HEK293T (cell line): ENCODE data around the gene GPAT3.

Experiments
- BHLHE40 ChIP-seq: fragments of 450-650 bp; IDR thresholded peaks from 2 replicates; pipeline ENCODE4 v1.6.1; 2016; ENCODE audit warnings: mild to moderate bottlenecking, moderate library complexity, borderline replicate concordance
- ELF4 ChIP-seq: fragments of 450-650 bp; IDR thresholded peaks from 2 replicates; pipeline ENCODE4 v1.6.1; 2017; ENCODE audit warnings: antibody characterized with exemption
- FOXA1 ChIP-seq: fragments of 450-650 bp; IDR thresholded peaks from 2 replicates; pipeline ENCODE4 v1.6.1; 2016; ENCODE audit warnings: mild to moderate bottlenecking
- FOXK2 ChIP-seq: fragments of 450-650 bp; IDR thresholded peaks from 2 replicates; pipeline ENCODE4 v1.6.1; 2016; ENCODE audit warnings: mild to moderate bottlenecking
- HDGF ChIP-seq: fragments of 450-650 bp; IDR thresholded peaks from 2 replicates; pipeline ENCODE4 v1.6.1; 2017; ENCODE audit warnings: antibody characterized with exemption, borderline replicate concordance
- L3MBTL2 ChIP-seq: fragments of 450-650 bp; conservative IDR thresholded peaks from 2 replicates; pipeline ENCODE4 v1.6.1; 2016; ENCODE audit warnings: mild to moderate bottlenecking
- NFRKB ChIP-seq: fragments of 450-650 bp; IDR thresholded peaks from 2 replicates; pipeline ENCODE4 v1.6.1; 2016; ENCODE audit warnings: mild to moderate bottlenecking, moderate library complexity
- SP1 ChIP-seq: fragments of 450-650 bp; IDR thresholded peaks from 2 replicates; pipeline ENCODE4 v1.6.1; 2017
- TF ChIP-seq, protein P1 (sequence below): fragments of 450-650 bp; IDR thresholded peaks from 2 replicates; pipeline ENCODE4 v1.6.1; 2016

DNA sequence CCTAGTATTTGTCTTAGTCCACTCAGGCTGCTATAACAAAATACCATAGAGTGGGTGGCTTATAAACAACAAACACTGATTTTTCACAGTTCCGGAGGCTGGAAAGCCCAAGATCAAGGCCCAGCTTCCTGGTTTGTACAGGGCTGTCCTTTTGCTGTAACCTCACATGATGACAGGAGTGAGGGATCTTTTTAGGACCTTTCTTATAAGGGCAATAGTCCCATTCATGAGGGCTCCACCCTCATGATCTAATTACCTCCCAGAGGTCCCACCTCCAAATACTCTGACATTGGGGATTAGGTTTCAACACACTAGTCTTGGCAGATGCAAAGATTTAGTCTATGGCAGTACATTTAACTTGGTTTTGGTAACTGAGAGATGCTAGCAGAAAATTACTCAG is 20.9 kb downstream of the GPAT3 start:
- TF ChIP-seq FOXK2: no peak
- no peak for TF ChIP-seq NFRKB
- no peak for TF ChIP-seq ELF4
- TF ChIP-seq BHLHE40: no peak
- no peak for TF ChIP-seq L3MBTL2
- no peak for TF ChIP-seq SP1
- no peak for TF ChIP-seq FOXA1
- TF ChIP-seq, protein P1, sequence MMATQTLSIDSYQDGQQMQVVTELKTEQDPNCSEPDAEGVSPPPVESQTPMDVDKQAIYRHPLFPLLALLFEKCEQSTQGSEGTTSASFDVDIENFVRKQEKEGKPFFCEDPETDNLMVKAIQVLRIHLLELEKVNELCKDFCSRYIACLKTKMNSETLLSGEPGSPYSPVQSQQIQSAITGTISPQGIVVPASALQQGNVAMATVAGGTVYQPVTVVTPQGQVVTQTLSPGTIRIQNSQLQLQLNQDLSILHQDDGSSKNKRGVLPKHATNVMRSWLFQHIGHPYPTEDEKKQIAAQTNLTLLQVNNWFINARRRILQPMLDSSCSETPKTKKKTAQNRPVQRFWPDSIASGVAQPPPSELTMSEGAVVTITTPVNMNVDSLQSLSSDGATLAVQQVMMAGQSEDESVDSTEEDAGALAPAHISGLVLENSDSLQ: no peak
- TF ChIP-seq HDGF: no peak
